ENCODE data around the gene SUGP2. TPM values are rescaled to one million over a fixed set of nuclear protein-coding genes. Genes with fewer than 3 reads are reported as not detected.

Gene SUGP2
- total RNA-seq, 1 donor from 2014 or later: 26.1 TPM

GRCh38 chr19:19031891-19032290, 1.4 kb downstream of the SUGP2 start:
- no peak for ATAC-seq

DNA sequence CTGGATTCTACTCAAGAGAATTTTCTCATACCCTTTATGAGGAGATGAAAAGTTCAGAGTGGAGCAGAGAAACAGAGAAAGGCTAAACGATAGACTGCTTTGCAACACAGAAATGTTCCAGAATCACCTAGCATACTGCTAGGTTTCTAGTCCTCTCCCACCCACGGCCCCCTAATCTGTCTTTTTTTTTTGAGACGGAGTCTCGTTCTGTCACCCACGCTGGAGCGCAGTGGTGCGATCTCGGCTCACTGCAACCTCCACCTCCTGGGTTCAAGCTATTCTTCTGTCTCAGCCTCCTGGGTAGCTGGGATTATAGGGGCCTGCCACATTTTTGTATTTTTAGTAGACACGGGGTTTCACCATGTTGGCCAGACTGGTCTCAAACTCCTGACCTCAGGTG, 4.8 kb downstream of the SUGP2 start:
- no peak for ATAC-seq

DNA sequence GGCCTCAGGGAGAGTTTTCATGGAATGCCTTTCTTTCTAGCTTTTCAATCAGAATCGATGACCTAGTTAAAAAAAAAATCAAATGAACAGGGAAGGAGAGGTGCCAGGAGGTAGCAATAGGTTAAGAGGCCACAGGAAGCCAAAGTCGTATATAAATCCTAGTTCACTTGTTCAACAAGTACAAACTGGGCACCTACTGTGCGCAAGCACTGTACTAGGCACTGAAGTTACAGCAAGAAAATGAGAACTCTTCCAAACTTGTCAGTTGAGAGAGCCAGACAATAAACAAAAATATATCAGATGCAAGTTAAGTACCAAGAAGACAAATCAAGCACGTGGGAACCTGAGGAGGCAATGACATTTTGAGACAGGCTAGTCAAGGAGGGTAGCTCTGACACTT, 6.1 kb downstream of the SUGP2 start:
- no peak for ATAC-seq

DNA sequence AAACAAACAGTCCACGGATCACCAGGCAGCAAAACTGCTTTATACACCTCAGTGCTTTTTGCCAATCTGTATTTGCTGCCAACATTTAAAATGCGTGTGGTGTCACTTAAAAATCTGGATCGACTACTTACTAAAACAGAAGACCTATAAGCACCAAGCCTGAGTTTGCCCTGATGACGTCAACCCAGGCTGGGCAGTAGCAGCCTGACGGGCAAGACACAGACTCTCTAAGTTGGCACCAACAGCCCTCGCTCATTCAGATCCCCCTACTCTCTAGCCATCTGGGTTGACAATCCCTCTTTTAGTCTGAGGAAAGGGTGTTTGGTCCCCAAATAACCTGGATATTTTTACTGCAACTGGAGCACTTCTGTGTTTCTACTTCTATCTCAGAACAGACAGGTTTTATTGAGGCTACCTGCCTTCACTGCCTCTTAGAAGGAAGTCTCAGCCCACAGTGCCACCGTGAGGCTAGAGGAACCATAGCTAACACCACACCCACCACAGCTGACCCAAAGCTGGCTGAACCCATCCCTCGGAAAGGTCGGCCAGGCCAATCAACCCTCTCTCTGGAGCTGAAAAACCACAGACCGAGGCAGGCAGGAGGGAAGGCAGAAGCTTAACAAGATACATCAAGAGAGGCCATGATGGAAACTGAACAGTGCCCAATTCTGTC, 6.9 kb downstream of the SUGP2 start:
- peak; percentile 69 for ATAC-seq

GRCh38 chr19:19025861-19026260, 7.5 kb downstream of the SUGP2 start:
- no peak for ATAC-seq

DNA sequence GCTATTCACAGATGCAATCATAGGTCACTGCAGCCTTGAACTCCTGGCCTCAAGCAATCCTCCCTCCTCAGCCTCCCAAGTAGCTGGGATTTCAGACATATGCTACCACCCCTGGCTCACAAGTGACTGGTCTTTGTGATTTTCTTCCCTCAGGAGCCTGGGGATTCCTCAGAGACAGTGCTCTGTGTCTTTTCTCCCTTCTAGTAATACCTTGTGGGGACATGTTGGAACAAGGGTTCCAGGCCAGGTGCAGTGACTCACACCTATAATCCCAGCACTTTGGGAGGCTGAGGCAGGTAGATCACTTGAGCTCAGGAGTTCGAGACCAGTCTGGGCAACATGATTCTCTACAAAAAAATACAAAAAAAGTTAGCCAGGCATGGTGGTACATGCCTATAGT, 9.9 kb downstream of the SUGP2 start:
- peak; percentile 38 for ATAC-seq

DNA sequence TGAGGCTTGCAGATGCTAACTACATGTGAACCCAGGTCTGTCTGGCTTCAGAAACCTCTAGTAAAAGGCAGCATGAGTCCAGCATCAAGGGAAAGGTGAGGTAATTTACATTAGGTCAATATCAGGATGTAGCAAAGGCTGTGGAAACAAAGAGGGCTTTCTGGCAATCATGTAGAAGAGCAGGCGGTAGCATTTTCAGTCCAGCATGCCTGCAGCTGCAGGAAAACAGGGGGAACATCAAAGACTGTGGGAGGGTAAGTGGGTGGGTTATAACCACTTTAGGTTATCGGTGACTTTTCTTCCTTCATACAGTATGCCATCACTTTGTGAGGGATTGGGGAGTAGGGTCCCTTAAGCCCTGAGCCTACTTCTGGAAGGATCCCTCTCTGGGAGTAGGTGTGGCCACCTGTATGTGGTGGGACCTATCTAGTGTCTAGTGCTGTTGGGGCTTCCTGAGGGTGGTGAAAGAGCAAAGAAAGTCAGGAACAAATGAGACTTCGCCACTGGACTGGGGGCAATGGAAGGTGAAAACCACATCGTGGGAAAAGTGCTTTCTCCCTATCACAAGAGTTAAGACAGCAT, 10.8 kb downstream of the SUGP2 start:
- no peak for ATAC-seq

DNA sequence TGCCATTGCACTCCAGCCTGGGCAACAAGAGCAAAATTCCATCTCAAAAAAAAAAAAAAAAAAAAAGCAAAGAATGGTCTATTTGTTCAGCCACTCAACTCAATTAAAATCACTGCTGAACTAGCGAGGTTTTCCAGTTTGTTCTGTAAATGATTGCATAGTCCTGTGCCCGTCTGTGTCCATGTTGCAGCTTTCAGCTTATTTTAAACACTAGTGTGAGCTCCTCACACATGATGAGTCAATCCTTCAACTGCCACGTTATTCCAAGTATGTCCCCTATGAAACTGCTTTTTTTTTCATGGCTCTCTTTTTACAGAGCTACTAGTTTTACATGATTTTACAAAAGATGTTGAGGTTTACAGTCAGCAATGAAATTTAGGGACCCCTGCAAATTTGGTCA, 12.2 kb downstream of the SUGP2 start:
- ATAC-seq: no peak

- no peak for ATAC-seq
Observed at GRCh38 chr19:19010551-19010950, 22.8 kb downstream of the SUGP2 start.

GRCh38 chr19:19009951-19010350, 23.4 kb downstream of the SUGP2 start:
- no peak for ATAC-seq

- ATAC-seq: no peak
Observed at GRCh38 chr19:19006213-19006612, 27.1 kb downstream of the SUGP2 start.

- no peak for ATAC-seq
Observed at GRCh38 chr19:19004144-19004543, 29.2 kb downstream of the SUGP2 start.

- ATAC-seq: peak; percentile 27
Observed at GRCh38 chr19:18999896-19000620, 33.3 kb downstream of the SUGP2 start.

GRCh38 chr19:18999016-18999758, 34.1 kb downstream of the SUGP2 start:
- ATAC-seq: no peak

DNA sequence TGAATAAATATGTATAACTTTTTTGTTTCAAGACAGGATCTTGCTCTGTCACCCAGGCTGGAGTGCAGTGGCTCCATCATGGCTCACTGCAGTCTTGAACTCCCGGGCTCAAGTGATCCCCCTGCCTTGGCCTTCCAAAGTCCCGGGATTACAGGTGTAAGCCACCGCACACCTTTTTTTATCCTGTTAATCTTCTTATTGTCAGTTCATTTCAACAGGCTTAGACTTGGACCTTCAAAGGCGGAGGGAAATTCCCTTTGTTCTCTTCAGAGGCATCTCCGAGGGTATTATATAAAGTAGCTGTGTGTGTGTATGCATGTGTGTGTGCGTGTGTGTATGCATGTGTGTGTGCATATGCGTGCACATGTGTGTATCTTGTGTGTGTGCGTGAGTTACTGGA, 35.0 kb downstream of the SUGP2 start:
- ATAC-seq: no peak

DNA sequence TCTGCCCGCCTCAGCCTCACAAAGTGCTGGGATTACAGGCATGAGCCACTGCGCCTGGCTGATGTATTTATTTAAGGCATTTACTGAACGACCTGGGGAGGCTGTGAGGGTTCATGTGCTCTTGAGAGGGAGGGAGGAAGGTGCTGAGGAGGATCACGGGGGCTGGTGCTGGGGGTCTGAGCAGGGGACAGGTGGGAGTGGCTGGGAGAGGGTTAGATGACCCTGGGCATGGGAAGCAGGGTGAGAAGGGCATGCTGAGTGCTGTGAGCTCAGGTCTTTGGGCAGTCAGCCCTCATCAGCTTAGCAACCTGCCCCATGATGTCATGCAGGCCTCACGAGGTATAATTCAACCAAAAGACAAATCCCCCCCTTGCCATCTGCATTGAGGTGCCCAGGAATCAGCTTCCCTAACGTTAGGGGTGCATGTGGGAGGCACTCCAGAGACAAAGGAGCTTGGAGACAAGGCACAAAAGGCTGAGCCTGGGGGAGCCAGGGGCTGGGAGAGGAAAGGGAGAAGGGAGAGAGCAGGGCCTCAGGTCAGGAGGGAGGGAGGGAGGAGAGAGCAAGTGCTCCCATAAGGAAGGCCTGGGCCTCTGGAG, 36.4 kb downstream of the SUGP2 start:
- ATAC-seq: no peak

- ATAC-seq: no peak
Observed at GRCh38 chr19:18996351-18996750, 37.0 kb downstream of the SUGP2 start.

DNA sequence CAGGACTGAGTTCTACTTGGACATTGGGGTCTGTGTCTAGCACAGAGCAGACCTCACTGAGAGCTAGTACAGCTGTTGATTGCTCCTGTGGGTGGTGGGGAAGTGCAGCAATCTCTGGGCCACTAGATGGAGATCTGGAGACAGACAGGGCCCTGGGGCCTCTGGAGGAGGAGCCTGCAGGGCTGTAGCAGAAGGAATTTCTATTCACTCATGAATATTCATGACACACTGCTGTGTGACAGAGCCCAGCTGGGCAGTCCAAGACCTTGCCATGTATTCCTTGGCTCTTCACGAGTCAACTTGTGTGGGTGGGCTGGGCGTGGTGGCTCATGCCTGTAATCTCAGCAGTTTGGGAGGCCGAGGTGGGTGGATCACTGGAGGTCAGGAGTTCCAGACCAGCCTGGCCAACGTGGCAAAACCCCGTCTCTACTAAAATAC, 37.5 kb downstream of the SUGP2 start:
- ATAC-seq: peak; percentile 72

DNA sequence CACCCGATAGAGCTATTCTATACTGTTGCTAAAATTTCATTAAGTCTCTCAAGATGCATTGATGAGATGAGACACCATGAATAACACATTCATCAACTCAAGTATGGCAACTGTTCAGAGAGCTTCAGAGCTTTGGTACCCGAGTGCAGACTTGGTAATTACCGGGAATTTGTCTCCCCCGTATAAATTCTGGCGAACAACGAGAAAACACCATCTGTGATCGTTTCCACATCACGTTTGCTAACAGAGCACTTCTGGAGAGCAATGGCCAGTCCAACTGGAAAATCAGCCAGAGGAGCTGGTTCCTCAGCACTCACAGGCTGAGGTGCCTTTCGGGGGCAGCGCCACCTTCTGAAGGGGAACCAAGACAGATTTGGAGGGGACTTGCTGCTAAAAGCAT, 40.2 kb downstream of the SUGP2 start:
- no peak for ATAC-seq

GRCh38 chr19:18992696-18993095, 40.6 kb downstream of the SUGP2 start:
- ATAC-seq: no peak

DNA sequence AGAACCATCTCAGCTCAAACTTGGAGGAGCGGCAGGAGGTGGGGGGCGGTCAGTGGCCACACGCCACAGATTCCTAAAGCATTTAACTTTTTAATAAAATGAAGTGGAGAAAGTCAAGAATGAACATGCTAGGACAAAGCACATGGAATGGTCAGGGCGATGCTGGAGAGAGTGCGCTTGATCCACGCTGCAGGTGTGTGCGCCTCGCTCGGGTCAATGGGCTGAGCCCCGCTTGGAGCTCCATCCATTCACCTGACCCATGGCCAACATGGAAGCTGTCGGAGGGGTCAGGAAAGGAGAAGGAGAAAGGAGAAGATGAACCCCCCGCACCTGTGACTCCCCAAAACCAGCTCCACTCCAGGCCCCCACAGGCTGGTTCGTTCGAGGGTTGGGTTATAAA, 41.8 kb downstream of the SUGP2 start:
- no peak for ATAC-seq

DNA sequence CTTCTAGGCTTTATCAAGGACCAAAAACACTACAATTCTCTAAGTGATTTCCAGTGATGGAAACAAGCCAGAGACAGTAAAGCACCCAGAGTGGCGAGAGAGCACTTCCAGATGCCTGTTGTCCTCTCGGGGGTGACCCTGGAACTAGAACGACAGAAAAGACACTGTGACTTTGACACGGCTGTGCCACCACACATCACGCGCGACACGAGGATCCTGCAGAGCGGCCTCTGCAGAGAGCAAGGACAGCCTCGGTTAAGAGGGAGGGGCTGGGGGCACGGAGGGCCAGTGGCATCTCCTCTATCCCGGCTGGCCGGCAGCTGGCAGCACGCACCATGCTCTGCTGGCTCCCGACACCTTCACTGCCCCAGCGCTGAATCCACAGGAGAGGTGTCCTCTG, 42.3 kb downstream of the SUGP2 start:
- ATAC-seq: no peak

All from esophagus mucosa (tissue), 1 donor.